Measurements from ENCODE around the gene UNC93B1. TPM values are rescaled to one million over a fixed set of nuclear protein-coding genes. Genes with fewer than 3 reads are reported as not detected.
A peak's percentile ranks its signal among the peaks of the same experiment; 100 is the strongest.

Gene UNC93B1
- total RNA-seq, 1 experiment from 2014 or later: 23.3 TPM

GRCh38 chr11:68039526-68040086 is 35.7 kb upstream of the UNC93B1 start:
- H3K9me3 Mint-ChIP-seq: no peaks in the 10 kb centered on the region
- H3K18ac ChIP-seq (ENCODE audit: insufficient read length, low read depth, low read length): no peak overlapping the region
- H4K91ac ChIP-seq (ENCODE audit: insufficient read length, low read depth, low read length): no peak overlapping the region
- H3K27ac Mint-ChIP-seq: peak overlapping the region in 2 of 3 experiments; percentile 72 to 92; a peak in 2 of 7 replicates
- no peak overlapping the region for H2AFZ ChIP-seq (ENCODE audit: low read length)
- no peak overlapping the region for H3K4ac ChIP-seq (ENCODE audit: low read depth, low read length)
- no peak overlapping the region for H2BK15ac ChIP-seq (ENCODE audit: low read depth, low read length)
- H3K9me3 ChIP-seq (ENCODE audit: control insufficient read depth, low read depth, low read length): no peaks in the 10 kb centered on the region
- H4K5ac ChIP-seq (ENCODE audit: insufficient read length, low read depth, low read length): no peak overlapping the region
- peaks cover 7 to 9% of the 10 kb centered on the region in 2 experiments for H3K4me1 Mint-ChIP-seq
- H3K36me3 Mint-ChIP-seq (ENCODE audit: insufficient read depth in 1 of 3, low read depth in 3 of 3): peaks cover 0 to 10% (median under 1%) of the 10 kb centered on the region in 3 experiments; a peak in 2 of 7 replicates
- no peak overlapping the region for H3K56ac ChIP-seq (ENCODE audit: insufficient read length, low read depth, low read length)
- H3K23me2 ChIP-seq (ENCODE audit: insufficient read length, low read depth, low read length, poor library complexity, severe bottlenecking): no peaks in the 10 kb centered on the region
- no peak overlapping the region for H2BK120ac ChIP-seq (ENCODE audit: low read depth, low read length, poor library complexity, severe bottlenecking)
- H3K4me2 ChIP-seq (ENCODE audit: insufficient read depth, insufficient read length, low read length): peak overlapping the region; percentile 12
- no peak overlapping the region for H3K14ac ChIP-seq (ENCODE audit: insufficient read depth, low read length)
- no peak for DNase-seq
- H2AK5ac ChIP-seq (ENCODE audit: insufficient read length, low read length): no peak overlapping the region
- no peaks in the 10 kb centered on the region for H4K20me1 ChIP-seq (ENCODE audit: control insufficient read depth, insufficient read depth, insufficient read length)
- no peak overlapping the region for H2BK20ac ChIP-seq (ENCODE audit: low read depth, low read length, poor library complexity, severe bottlenecking)
- no CpG with 5 or more reads among the region's 10 CpGs for WGBS (ENCODE audit: extremely low coverage, insufficient read length, low lambda C conversion rate)
- no peaks in the 10 kb centered on the region for H3K27me3 Mint-ChIP-seq (ENCODE audit: low read depth)
- no peak overlapping the region for H4K8ac ChIP-seq (replicated peaks; ENCODE audit: insufficient read length, low read depth, low read length)
- H3K23ac ChIP-seq (ENCODE audit: insufficient read length, low read depth, low read length): no peak overlapping the region
- H3K4me1 ChIP-seq (ENCODE audit: insufficient read depth, low read length): no peaks in the 10 kb centered on the region; the same call in 1 of the 2 replicates
- H3K27me3 ChIP-seq (ENCODE audit: insufficient read depth, low read length): no peaks in the 10 kb centered on the region
- TF ChIP-seq, protein P1, sequence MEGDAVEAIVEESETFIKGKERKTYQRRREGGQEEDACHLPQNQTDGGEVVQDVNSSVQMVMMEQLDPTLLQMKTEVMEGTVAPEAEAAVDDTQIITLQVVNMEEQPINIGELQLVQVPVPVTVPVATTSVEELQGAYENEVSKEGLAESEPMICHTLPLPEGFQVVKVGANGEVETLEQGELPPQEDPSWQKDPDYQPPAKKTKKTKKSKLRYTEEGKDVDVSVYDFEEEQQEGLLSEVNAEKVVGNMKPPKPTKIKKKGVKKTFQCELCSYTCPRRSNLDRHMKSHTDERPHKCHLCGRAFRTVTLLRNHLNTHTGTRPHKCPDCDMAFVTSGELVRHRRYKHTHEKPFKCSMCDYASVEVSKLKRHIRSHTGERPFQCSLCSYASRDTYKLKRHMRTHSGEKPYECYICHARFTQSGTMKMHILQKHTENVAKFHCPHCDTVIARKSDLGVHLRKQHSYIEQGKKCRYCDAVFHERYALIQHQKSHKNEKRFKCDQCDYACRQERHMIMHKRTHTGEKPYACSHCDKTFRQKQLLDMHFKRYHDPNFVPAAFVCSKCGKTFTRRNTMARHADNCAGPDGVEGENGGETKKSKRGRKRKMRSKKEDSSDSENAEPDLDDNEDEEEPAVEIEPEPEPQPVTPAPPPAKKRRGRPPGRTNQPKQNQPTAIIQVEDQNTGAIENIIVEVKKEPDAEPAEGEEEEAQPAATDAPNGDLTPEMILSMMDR (conservative IDR thresholded peaks at IDR 0.05): no peak
- H3K4me3 Mint-ChIP-seq: peak overlapping the region; percentile 49 to 66
- no peak overlapping the region for H3T11ph ChIP-seq (ENCODE audit: low read length)
- no peak overlapping the region for H3K9ac ChIP-seq (ENCODE audit: extremely low read depth, insufficient read length, low read length)
- no peak overlapping the region for H3K27ac ChIP-seq (ENCODE audit: insufficient read length, low read depth, low read length)
- no peaks in the 10 kb centered on the region for H3K79me1 ChIP-seq (ENCODE audit: insufficient read depth, low read depth, low read length, poor library complexity, severe bottlenecking)
- no peaks in the 10 kb centered on the region for H3K79me2 ChIP-seq (ENCODE audit: insufficient read depth, low read length)
- H2BK12ac ChIP-seq (ENCODE audit: insufficient read length, low read depth, low read length): no peak overlapping the region
- no peak overlapping the region for H2BK5ac ChIP-seq (ENCODE audit: insufficient read length, low read length)

Measured in H9 (cell line).